RCC 7860 (cell line): Measurements from ENCODE around the gene PCGF2.

ENCODE experiments used
- DNase-seq: peaks from one replicate; pipeline ENCODE4 v3.0.0-alpha.2; 2015; ENCODE audit warnings: low spot score
- FAIRE-seq: peaks from 2 replicates; lab custom pipeline; 2012; peaks lifted over from hg19 to GRCh38; lab: Jason Lieb, UNC

Gene PCGF2

DNA sequence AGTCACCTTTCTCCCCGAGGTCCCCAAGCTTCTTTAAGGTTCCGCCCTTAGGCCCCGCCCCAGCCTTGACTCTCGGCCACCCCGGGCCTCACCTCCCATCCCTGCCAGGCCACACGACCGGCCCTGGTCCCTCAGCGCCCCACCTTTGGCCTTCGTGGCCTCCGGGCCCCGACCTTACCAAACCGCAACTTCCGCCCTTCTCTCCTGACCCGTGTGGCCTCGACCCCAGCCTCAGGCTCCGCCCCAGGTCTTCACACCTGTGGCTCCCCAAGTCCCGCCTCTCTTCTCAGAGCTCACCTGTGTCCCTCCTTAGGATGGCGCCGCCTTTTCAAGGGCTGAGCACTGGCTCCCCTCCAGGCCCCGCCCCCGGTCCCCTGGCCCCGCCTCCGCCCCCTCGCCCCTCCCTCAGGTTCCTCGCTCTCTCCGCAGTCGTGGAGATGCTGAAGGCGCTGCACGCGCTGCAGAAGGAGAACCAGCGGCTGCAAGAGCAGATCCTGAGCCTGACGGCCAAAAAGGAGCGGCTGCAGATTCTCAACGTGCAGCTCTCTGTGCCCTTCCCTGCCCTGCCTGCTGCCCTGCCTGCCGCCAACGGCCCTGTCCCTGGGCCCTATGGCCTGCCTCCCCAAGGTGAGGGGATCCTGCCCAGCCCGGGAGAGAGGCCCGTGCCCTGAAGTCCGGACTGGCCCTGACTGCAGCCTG lies 28.0 kb downstream of the PCGF2 start:
- DNase-seq (no peak), FAIRE-seq (no peak)

DNA sequence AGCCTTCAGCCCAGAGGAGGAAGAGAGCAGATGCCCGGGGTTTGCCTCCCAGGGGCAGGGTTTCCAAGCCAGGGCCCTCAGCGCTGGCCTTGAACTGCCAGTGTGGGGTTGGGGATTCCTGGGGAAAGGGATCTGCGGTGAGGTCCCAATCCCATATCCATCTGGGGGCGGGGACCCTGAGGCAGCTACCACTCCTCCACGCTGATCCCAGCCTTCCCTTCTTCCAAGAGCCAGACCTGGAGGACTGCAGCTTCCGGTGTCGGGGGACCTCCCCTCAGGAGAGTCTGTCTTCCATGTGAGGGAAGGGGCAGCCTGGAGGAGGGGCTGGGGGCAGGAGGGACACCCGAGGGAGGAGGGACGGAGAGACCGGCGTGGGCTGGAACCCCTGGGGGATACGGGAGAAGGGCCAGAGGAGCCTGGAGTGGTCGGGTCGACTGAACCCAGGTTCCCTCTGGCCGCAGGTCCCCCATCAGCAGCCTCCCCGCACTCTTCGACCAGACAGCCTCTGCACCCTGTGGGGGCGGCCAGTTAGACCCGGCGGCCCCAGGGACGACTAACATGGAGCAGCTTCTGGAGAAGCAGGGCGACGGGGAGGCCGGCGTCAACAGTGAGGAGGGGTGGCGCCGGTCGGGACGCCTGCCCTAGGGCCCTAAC lies 28.7 kb downstream of the PCGF2 start:
- FAIRE-seq, result no peak
- DNase-seq, result no peak

DNA sequence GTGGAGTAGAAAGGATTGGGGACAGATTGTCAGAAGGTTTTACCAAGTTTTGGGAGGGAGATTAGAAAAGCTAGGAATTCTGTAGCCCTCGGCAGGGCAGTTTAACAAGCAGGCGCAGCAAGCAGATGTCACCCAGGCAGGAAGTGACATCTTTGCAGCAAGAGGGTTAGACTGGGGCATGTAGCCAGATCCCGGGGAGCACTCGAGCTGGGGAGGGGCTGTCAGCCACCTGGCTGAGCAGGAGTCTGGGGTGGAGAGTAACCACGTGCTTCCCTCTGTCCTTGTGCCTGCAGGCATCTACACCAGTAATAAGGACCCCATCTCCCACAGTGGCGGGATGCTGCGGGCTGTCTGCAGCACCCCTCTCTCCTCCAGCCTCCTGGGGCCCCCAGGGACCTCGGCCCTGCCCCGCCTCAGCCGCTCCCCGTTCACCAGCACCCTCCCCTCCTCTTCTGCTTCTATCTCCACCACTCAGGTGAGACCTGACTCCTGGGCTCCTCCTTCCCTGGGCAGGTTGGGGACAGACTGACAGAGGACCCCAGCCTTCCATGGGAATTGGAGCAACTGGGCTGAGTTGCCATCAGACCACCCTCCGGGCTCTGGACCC lies 30.9 kb downstream of the PCGF2 start:
- DNase-seq (no peak), FAIRE-seq (no peak)

DNA sequence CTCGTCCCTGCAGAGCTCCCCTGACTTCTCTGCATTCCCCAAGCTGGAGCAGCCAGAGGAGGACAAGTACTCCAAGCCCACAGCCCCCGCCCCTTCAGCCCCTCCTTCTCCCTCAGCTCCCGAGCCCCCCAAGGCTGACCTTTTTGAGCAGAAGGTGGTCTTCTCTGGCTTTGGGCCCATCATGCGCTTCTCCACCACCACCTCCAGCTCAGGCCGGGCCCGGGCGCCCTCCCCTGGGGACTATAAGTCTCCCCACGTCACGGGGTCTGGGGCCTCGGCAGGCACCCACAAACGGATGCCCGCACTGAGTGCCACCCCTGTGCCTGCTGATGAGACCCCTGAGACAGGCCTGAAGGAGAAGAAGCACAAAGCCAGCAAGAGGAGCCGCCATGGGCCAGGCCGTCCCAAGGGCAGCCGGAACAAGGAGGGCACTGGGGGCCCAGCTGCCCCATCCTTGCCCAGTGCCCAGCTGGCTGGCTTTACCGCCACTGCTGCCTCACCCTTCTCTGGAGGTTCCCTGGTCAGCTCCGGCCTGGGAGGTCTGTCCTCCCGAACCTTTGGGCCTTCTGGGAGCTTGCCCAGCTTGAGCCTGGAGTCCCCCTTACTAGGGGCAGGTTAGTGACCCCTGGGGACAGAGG lies 31.6 kb downstream of the PCGF2 start:
- FAIRE-seq (no peak), DNase-seq (no peak)

DNA sequence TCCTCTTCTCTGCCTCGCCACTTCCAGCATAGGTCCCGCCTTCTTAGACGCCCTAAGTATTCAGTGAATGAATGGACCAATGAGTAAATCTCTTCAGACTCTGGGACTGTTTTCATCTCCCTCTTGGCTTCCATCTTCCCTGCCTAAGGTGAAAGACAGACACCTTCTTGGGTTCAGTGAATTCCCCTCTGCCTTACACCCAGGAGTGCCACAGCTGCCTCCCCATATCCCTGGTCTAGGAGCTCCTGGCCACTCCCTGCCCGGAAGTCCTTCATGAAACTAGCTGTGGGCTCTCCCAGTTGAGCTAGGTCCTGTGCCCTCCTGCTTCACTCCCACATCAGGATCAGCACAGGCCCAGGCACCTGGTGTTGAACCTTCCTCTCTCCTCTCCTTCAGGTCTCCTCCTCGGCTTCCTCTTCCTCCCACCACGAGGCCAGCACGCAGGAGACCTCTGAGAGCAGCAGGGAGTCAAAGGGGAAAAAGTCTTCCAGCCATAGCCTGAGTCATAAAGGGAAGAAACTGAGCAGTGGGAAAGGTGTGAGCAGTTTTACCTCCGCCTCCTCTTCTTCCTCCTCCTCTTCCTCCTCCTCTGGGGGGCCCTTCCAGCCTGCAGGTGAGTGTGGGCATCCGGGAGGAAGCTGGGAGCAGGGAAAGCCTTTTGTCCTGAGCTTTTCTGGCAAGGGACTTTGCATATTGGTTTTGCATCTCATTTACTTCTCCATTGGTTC lies 32.8 kb downstream of the PCGF2 start:
- FAIRE-seq (no peak), DNase-seq (no peak)

DNA sequence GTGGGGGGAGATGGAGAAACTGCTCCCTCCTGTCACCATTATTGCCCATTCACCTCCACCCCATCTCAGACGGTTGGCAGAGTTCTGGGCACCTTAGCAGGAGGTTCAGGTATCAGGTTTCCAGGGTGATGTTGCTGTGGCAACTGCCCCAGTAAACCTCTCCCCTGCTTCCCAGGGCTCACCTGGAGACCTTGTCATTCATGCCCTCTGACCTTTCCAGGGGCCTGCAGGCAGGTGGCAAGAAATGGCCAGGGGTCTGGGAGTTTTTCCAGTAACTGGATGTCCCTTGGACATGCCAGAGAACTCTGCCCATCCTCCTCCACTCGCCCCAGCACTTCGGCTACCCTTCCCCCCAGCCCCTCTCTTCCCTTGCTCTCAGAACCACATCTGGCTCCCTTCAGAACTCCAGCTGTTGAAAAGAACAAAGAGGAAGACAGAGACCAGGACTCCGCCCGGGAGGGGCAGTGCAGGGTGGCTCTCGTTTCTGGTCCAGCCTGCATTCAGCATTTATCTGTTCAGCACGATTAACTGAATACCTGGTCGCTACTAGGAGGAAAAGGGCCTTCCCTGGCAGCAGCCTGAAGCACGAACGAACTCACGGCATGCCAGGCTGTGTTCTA lies 34.6 kb downstream of the PCGF2 start:
- DNase-seq (no peak), FAIRE-seq (no peak)

DNA sequence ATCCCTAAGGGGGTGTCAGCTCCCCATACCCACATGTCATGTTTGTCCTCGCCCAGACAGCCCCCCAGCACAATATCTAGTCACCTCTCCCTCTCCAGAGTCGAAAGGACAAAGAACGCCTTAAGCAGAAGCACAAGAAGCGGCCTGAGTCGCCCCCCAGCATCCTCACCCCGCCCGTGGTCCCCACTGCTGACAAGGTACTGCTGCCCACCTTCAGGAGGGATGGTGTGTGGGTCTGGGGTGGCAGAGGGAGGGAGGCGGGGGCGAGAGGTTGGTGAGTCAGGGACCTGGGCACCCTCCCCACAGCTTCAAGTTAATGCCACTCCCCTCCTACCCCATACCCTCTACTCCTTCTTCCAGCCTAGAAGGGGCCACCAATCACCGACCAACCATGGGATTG lies 35.5 kb downstream of the PCGF2 start:
- no peak for FAIRE-seq
- DNase-seq, result no peak

DNA sequence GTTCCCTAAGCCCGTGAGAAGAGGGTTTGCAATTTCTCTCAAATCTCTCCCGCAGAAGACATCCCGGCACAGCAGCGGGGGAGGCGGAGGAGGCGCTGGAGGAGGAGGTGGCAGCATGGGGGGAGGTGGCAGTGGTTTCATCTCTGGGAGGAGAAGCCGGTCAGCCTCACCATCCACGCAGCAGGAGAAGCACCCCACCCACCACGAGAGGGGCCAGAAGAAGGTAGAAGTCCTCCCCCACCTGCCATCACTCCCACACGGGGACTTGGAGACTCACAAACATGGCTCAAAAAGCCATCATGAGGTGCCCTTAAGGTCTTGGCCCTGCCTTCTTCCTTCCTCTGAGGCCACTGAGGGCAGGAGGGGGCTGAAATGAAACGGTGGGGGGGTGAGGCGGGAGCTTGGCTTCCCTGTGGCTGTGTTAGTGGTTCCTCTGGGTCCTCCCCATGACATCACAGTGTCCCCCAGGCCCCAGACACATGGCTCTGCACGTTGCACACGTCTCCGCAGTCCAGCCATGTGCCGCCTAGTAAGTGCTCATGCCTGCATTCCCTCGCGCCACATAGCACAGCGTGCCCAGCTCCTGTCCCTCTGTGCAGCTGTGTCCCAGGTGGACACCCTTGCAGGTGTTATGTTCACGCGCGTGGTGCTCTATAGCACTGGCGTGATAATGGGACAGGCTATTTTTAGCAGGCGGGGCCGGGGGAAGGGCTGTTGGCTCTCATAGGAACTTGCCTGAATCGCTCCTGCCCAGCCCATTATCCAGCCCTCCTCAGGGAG lies 36.2 kb downstream of the PCGF2 start:
- FAIRE-seq, result no peak
- DNase-seq, result no peak

DNA sequence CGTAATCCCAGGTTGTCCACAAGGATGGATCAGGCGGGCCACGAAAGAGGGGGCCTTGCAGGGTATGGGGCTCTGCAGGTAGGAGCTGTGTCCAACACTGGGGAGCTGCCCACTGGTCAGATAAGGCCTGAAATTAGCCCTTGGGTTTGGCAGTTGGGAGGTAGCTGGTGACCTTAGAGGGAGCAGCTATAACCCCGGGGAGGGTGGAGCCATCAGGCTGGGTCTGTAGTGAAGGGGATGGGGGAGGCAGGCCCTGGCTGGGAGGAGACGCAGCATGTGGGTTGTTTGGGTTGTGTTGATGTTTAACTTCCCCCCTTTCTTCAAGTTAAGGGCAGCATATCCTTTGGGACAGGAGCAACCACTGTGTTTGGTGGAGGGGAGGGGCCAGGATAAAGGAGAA lies 37.2 kb downstream of the PCGF2 start:
- FAIRE-seq, result no peak

DNA sequence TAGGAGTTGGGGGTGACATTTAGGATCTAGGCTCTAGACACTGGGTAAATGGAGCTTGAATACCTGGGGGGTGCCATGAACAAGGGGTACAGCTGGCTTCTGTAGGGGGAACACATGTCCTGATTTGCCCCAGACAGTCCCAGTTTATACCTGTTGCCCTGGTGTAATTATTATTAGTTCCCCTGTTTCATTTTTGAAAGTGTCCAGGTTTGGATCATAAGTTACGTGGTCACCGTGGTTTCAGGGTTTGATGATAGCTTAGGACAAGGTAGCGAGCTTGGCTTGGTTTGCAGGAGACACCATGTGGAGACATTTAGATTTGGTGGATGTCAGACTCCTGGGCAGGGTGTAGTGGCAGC lies 37.6 kb downstream of the PCGF2 start:
- no peak for DNase-seq
- FAIRE-seq, result no peak

More for the DNA sequence above, 37.2 kb downstream of the PCGF2 start:
- no peak for DNase-seq

DNA sequence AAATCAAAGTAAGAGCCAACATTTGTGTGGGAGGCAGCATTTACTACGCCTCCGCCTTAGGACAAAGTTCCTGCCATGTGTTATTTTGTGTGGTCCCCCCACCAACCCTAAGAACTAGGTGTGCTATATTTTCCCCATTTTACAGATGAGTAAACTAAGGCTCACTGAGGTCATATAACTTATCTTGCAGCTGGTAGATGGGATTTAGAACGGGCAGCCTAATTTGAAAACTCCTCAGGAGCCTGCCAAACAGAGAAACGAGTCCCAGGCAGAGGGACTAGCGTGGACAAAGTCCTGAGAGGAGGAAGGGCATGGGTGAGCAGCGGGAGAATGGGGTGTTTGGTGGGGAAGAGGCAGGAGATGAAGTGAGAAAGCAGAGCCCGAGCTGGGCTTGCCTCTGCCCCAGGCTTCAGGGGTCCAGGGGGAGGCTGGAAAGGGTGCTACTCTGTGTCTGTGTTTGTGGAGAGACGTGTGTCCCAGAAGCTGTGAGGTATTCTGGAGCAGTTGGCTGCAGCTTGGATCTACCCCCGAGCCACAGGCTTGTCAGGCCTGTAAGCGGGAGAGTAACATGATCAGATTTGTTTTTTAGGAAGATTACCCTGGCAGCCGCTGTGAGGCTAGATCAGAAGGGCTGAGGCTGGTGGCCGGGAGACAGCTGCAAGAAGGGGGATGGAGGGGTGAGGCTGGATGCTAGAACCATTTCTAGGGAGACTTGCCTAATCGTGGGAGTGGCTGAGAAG lies 38.1 kb downstream of the PCGF2 start:
- FAIRE-seq (no peak), DNase-seq (no peak)

DNA sequence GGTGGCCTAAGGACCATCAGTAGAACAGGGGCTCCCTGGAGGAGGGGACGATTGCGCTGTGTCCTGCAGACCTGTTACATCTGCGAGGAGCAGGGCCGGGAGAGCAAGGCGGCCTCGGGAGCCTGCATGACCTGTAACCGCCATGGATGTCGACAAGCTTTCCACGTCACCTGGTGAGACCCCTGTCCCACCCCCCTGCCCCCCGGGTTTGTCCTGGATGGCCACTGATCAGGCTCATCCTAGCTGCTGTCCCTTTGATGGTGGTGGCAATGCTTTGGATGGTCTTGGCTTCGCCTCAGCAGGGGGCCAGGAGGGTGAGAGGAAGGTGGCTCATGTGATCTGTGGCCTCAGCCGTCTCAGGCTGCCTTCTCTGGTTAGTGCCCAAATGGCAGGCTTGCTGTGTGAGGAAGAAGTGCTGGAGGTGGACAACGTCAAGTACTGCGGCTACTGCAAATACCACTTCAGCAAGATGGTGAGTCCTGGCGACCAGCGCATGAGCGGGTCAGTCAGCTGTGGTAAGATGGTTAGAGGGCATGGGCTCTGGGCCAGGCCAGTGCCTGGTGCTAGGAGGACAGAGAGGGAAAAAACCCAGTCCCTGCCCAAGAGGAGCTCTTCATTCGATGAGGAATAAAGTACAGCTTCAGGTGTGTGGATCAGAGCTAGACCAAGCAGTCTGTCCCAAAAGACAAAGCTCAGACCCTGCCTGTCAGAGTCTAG lies 38.9 kb downstream of the PCGF2 start:
- FAIRE-seq (no peak), DNase-seq (no peak)

DNA sequence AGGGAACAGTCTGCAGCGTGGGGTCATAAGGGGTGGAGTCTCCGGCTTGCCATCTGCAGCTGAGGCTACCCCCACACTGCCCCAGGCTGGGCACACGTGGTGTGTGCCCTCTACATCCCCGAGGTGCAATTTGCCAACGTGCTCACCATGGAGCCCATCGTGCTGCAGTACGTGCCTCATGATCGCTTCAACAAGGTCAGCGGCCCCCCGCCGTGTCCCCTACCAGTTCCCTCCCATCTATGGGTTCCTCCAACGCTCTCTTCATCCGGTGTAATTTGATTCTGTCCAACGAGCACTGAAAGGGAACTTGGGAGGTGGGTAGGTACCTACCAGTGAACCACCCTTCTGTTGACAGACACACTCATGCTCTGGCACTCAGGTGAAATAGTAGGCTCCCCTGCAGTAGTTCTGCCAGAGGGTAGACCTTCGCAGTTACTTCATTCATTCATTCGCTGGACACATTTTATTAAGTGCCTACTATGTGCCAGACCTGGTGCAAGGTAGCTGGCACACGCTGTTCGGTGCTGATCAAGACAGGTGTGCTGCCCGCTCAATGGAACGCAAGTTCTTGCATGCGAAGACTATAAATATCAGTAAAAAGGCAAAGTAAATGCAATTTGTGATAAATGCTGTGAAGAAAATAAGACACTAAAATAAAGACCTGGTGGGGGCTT lies 40.3 kb downstream of the PCGF2 start:
- FAIRE-seq (no peak), DNase-seq (no peak)

DNA sequence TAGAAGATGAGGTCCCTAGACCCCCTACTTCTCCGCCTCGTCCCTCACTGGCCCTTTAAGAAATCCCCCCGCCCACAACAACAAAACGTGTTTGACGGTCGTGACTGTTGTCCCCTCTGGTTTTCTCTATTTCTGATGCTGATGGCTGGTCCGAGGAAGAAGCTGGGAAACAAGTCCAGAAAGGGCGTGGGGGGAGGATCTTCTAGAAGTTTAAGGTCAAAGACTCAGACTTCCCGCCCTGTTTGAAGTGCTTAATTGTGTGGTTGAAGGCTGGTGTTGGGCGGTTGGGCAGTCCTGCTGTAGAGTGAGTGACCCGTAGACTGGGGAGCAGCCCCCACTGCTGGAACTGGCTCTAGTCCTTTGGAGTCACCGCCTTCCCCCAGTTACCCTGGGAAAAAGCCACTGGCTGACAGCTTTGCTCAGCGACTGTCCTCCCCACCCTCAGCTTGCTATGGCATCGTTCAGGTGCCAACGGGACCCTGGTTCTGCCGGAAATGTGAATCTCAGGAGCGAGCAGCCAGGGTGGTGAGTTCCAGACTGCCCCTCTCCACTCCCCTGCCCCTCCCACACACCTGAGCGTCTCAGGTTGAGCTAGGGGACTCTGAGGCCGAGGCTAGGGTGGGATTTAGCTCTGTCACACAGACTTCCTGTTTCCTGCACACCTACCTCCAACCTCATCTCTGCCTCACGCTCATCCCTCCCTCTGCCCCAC lies 41.5 kb downstream of the PCGF2 start:
- DNase-seq, result no peak

DNA sequence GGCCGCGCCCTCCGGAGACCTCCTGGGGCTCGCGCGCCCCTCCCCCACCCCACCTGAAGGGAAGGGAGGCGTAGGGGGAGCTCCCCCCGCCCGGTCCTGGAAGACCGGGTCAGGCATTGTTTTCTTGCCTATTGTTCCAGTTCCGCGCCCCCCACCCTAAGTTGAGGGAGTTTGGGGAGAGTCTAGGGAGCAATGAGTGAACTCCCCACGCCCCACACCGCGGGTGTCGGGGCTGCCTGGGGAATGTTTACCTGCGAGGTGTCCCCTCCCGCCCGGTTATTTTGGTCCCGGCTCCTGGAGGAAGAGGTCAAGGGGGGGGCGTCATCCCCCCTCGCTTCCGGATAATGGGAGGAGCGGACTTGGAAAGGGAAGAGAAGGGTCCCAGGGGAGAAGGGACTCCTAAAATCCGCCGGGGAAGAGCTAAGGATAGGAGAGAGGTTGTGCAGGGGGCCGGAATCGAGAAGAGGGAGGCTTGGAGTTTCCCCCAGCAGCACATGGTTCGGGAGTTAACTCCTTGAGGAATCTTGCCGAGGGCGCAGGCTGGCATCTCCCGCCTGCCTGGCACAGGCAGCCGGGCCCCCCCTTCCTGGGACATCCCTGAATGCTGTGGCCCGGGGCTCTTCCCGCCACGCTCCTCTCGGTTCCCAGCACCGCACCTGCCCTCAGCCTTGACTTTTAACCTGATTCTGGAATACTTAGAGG lies 42.2 kb downstream of the PCGF2 start:
- FAIRE-seq, result no peak
- peak; percentile 3 for DNase-seq

More for the DNA sequence above, 41.5 kb downstream of the PCGF2 start:
- no peak for FAIRE-seq

DNA sequence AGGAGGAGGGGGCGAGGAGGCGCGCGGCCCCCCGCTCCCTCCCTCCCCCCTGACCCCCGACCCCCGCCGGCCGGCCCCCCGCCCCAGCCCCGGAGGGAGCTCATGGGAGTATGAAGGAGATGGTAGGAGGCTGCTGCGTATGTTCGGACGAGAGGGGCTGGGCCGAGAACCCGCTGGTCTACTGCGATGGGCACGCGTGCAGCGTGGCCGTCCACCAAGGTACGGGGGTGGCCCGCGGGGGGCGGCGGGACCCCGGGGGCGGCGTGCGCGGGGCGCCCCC lies 42.7 kb downstream of the PCGF2 start:
- DNase-seq (no peak), FAIRE-seq (no peak)
